Activated CD4-positive, alpha-beta memory T cell treated with anti-CD3 and anti-CD28 coated beads, Interleukin-2, amount 10 ng/mL, durations not matched to agents 7 days and 5 days (primary cell): ENCODE data around the gene ARFIP1. TPM values are rescaled to one million over a fixed set of nuclear protein-coding genes. Genes with fewer than 3 reads are reported as not detected.

Experiments
- CTCF ChIA-PET: fragments of 350-600 bp; sonication (Branson Sonifier 250); formaldehyde crosslinking; loops from one replicate; lab custom pipeline; 2021; ENCODE audit warnings: antibody characterized with exemption, inconsistent platforms; lab: Charles Lee
- POLR2A ChIA-PET: fragments of 350-600 bp; sonication (Branson Sonifier 250); formaldehyde crosslinking; loops from one replicate; lab custom pipeline; 2021; ENCODE audit warnings: antibody characterized with exemption; lab: Charles Lee
- DNase-seq: peaks from one replicate; pipeline ENCODE4 v3.0.0-alpha.2; 2020
- H3K27ac Mint-ChIP-seq: one replicate; pipeline ENCODE4 v1.8.0; 2021; ENCODE audit warnings: mild to moderate bottlenecking, mixed read lengths
- H3K27me3 Mint-ChIP-seq: one replicate; pipeline ENCODE4 v1.8.0; 2021; ENCODE audit warnings: mixed read lengths
- H3K36me3 Mint-ChIP-seq: one replicate; pipeline ENCODE4 v1.8.0; 2021; ENCODE audit warnings: low read depth, mixed read lengths
- H3K4me1 Mint-ChIP-seq: one replicate; pipeline ENCODE4 v1.8.0; 2021; ENCODE audit warnings: mixed read lengths
- H3K4me3 Mint-ChIP-seq: one replicate; pipeline ENCODE4 v1.8.0; 2021; ENCODE audit warnings: mild to moderate bottlenecking, mixed read lengths
- H3K9me3 Mint-ChIP-seq: one replicate; pipeline ENCODE4 v1.8.0; 2021; ENCODE audit warnings: mixed read lengths
- total RNA-seq, 2 experiments: library from RNA; stranded (reverse); gene quantifications; one replicate each; pipeline ENCODE4 v1.2.3, GENCODE V29; 2021

ARFIP1 gene
- total RNA-seq, 2 experiments from 2014 or later, result 15.5 to 16.3 TPM

- H3K27ac Mint-ChIP-seq, result no peak overlapping the region
Measured at GRCh38 chr4:152795891-152796290, 16.1 kb downstream of the ARFIP1 start.

GRCh38 chr4:152803541-152803940 is 23.8 kb downstream of the ARFIP1 start:
- DNase-seq, result no peak
- CTCF ChIA-PET, result no interaction called here
- H3K36me3 Mint-ChIP-seq, result peaks cover 8% of the 10 kb centered on the region
- peaks cover 3% of the 10 kb centered on the region for H3K9me3 Mint-ChIP-seq
- peaks cover 22% of the 10 kb centered on the region for H3K4me1 Mint-ChIP-seq
- no peaks in the 10 kb centered on the region for H3K27me3 Mint-ChIP-seq
- no peak overlapping the region for H3K27ac Mint-ChIP-seq
- POLR2A ChIA-PET, result no interaction called here
- H3K4me3 Mint-ChIP-seq, result no peak overlapping the region

More at GRCh38 chr4:152795891-152796290, 16.1 kb downstream of the ARFIP1 start:
- Mint-ChIP-seq H3K4me3 (no peak overlapping the region), H3K27me3 (no peaks in the 10 kb centered on the region), H3K9me3 (no peaks in the 10 kb centered on the region), H3K36me3 (no peaks in the 10 kb centered on the region), H3K4me1 (no peaks in the 10 kb centered on the region)
- ChIA-PET POLR2A (interaction anchor here (0.7 kb wide), 1 partner anchor 172 kb away, joined by 3 read pairs; no protein-coding TSS in a partner anchor), CTCF (no interaction called here)
- DNase-seq, result no peak

GRCh38 chr4:152805071-152805650 is 25.4 kb downstream of the ARFIP1 start:
- peaks cover 6% of the 10 kb centered on the region for H3K9me3 Mint-ChIP-seq
- H3K27me3 Mint-ChIP-seq, result no peaks in the 10 kb centered on the region
- peaks cover 23% of the 10 kb centered on the region for H3K4me1 Mint-ChIP-seq
- ChIA-PET CTCF (no interaction called here), POLR2A (interaction anchor here (1.1 to 1.9 kb wide), 2 partner anchors 13 to 26 kb away, joined by 3 to 7 read pairs; partner anchors contain the start of genes ARFIP1 and TIGD4)
- no peak overlapping the region for H3K27ac Mint-ChIP-seq
- H3K36me3 Mint-ChIP-seq, result peaks cover 11% of the 10 kb centered on the region
- H3K4me3 Mint-ChIP-seq, result no peak overlapping the region
- no peak for DNase-seq

- H3K4me3 Mint-ChIP-seq, result no peak overlapping the region
- CTCF ChIA-PET, result interaction anchor here (1.3 kb wide), 1 partner anchor 27 kb away, joined by 4 read pairs; the partner anchor contains the start of gene TIGD4
- no peak for DNase-seq
- H3K27me3 Mint-ChIP-seq, result no peaks in the 10 kb centered on the region
- POLR2A ChIA-PET, result interaction anchor here (1.1 to 1.9 kb wide), 2 partner anchors 12 to 27 kb away, joined by 3 to 7 read pairs; partner anchors contain the start of genes ARFIP1 and TIGD4
- peaks cover 10% of the 10 kb centered on the region for H3K9me3 Mint-ChIP-seq
- H3K4me1 Mint-ChIP-seq, result peaks cover 23% of the 10 kb centered on the region
- no peak overlapping the region for H3K27ac Mint-ChIP-seq
- H3K36me3 Mint-ChIP-seq, result peaks cover 13% of the 10 kb centered on the region
Measured at GRCh38 chr4:152805818-152806217, 26.1 kb downstream of the ARFIP1 start.

GRCh38 chr4:152806501-152807125 is 26.9 kb downstream of the ARFIP1 start:
- CTCF ChIA-PET, result interaction anchor here (1.3 kb wide), 1 partner anchor 28 kb away, joined by 4 read pairs; the partner anchor contains the start of gene TIGD4
- H3K36me3 Mint-ChIP-seq, result peaks cover 18% of the 10 kb centered on the region
- no peak for DNase-seq
- H3K9me3 Mint-ChIP-seq, result peaks cover 11% of the 10 kb centered on the region
- POLR2A ChIA-PET, result interaction anchor here (1.3 kb wide), 1 partner anchor 27 kb away, joined by 12 read pairs; the partner anchor contains the start of genes ARFIP1 and TIGD4
- H3K4me1 Mint-ChIP-seq, result peaks cover 23% of the 10 kb centered on the region
- H3K27ac Mint-ChIP-seq, result no peak overlapping the region
- H3K27me3 Mint-ChIP-seq, result no peaks in the 10 kb centered on the region
- H3K4me3 Mint-ChIP-seq, result no peak overlapping the region

GRCh38 chr4:152807294-152807829 is 27.6 kb downstream of the ARFIP1 start:
- CTCF ChIA-PET, result interaction anchor here (0.6 kb wide), 1 partner anchor 39 kb away, joined by 5 read pairs; no protein-coding TSS in a partner anchor
- POLR2A ChIA-PET, result interaction anchor here (1.3 kb wide), 1 partner anchor 28 kb away, joined by 12 read pairs; the partner anchor contains the start of genes ARFIP1 and TIGD4
- peaks cover 11% of the 10 kb centered on the region for H3K9me3 Mint-ChIP-seq
- peaks cover 23% of the 10 kb centered on the region for H3K4me1 Mint-ChIP-seq
- no peaks in the 10 kb centered on the region for H3K27me3 Mint-ChIP-seq
- peak overlapping the region; percentile 61 for H3K27ac Mint-ChIP-seq
- no peak for DNase-seq
- H3K4me3 Mint-ChIP-seq, result peak overlapping the region; percentile 48
- peaks cover 24% of the 10 kb centered on the region for H3K36me3 Mint-ChIP-seq

GRCh38 chr4:152808670-152809069 is 28.9 kb downstream of the ARFIP1 start:
- H3K9me3 Mint-ChIP-seq, result peaks cover 18% of the 10 kb centered on the region
- POLR2A ChIA-PET, result no interaction called here
- no peak for DNase-seq
- no peak overlapping the region for H3K4me3 Mint-ChIP-seq
- H3K4me1 Mint-ChIP-seq, result peaks cover 23% of the 10 kb centered on the region
- CTCF ChIA-PET, result no interaction called here
- H3K36me3 Mint-ChIP-seq, result peaks cover 33% of the 10 kb centered on the region
- no peaks in the 10 kb centered on the region for H3K27me3 Mint-ChIP-seq
- H3K27ac Mint-ChIP-seq, result no peak overlapping the region

GRCh38 chr4:152810715-152811287 is 31.0 kb downstream of the ARFIP1 start:
- peaks cover 23% of the 10 kb centered on the region for H3K4me1 Mint-ChIP-seq
- CTCF ChIA-PET, result no interaction called here
- H3K9me3 Mint-ChIP-seq, result peaks cover 29% of the 10 kb centered on the region
- H3K27ac Mint-ChIP-seq, result no peak overlapping the region
- no peaks in the 10 kb centered on the region for H3K27me3 Mint-ChIP-seq
- DNase-seq, result no peak
- H3K4me3 Mint-ChIP-seq, result no peak overlapping the region
- peaks cover 48% of the 10 kb centered on the region for H3K36me3 Mint-ChIP-seq
- POLR2A ChIA-PET, result no interaction called here

- peaks cover 61% of the 10 kb centered on the region for H3K36me3 Mint-ChIP-seq
- H3K4me1 Mint-ChIP-seq, result peaks cover 11% of the 10 kb centered on the region
- H3K4me3 Mint-ChIP-seq, result no peak overlapping the region
- no peak for DNase-seq
- H3K27ac Mint-ChIP-seq, result no peak overlapping the region
- no peaks in the 10 kb centered on the region for H3K27me3 Mint-ChIP-seq
- POLR2A ChIA-PET, result no interaction called here
- peaks cover 34% of the 10 kb centered on the region for H3K9me3 Mint-ChIP-seq
- CTCF ChIA-PET, result no interaction called here
Measured at GRCh38 chr4:152815078-152815477, 35.3 kb downstream of the ARFIP1 start.

- Mint-ChIP-seq H3K4me1 (peaks cover 11% of the 10 kb centered on the region), H3K36me3 (peaks cover 48% of the 10 kb centered on the region), H3K27ac (no peak overlapping the region), H3K27me3 (no peaks in the 10 kb centered on the region), H3K9me3 (peaks cover 30% of the 10 kb centered on the region), H3K4me3 (no peak overlapping the region)
- no peak for DNase-seq
- CTCF ChIA-PET, result no interaction called here
- POLR2A ChIA-PET, result no interaction called here
Measured at GRCh38 chr4:152817331-152817730, 37.6 kb downstream of the ARFIP1 start.

- Mint-ChIP-seq H3K27ac (no peak overlapping the region), H3K36me3 (peaks cover 35% of the 10 kb centered on the region), H3K27me3 (no peaks in the 10 kb centered on the region), H3K4me1 (peaks cover 11% of the 10 kb centered on the region), H3K9me3 (peaks cover 23% of the 10 kb centered on the region), H3K4me3 (no peak overlapping the region)
- CTCF ChIA-PET, result no interaction called here
- POLR2A ChIA-PET, result no interaction called here
- no peak for DNase-seq
Measured at GRCh38 chr4:152819026-152819645, 39.4 kb downstream of the ARFIP1 start.

GRCh38 chr4:152820073-152820472 is 40.3 kb downstream of the ARFIP1 start:
- DNase-seq, result no peak
- ChIA-PET POLR2A (interaction anchor here (0.6 kb wide), 1 partner anchor 413 kb away, joined by 3 read pairs; no protein-coding TSS in a partner anchor), CTCF (no interaction called here)
- Mint-ChIP-seq H3K4me1 (peaks cover 11% of the 10 kb centered on the region), H3K4me3 (no peak overlapping the region), H3K36me3 (peaks cover 28% of the 10 kb centered on the region), H3K27ac (no peak overlapping the region), H3K9me3 (peaks cover 18% of the 10 kb centered on the region), H3K27me3 (no peaks in the 10 kb centered on the region)
